Stimulated activated naive CD8-positive, alpha-beta T cell treated with anti-CD3 and anti-CD28 coated beads, Interleukin-15, Interleukin-2, amounts not matched to agents 100 U/mL and 50 U/mL, for 24 hours (primary cell): ENCODE data around the gene PTPRN2.
"Not testable (repeated sequence)": the region's sequence is repeated elsewhere in the genome, so short reads cannot be mapped to it uniquely, and the experiment has no call there.

Experiments used
- ATAC-seq: fragments of 150-1000 bp; cut with Tn5 transposase; one replicate; pipeline ENCODE4 v1.10.0; 2021
- DNase-seq: peaks from one replicate; pipeline ENCODE4 v3.0.0; 2021

Gene PTPRN2

GRCh38 chr7:158047391-158048059 lies 540.1 kb downstream of the PTPRN2 start:
- ATAC-seq (no peak), DNase-seq (no peak)

GRCh38 chr7:158046246-158046645 lies 541.4 kb downstream of the PTPRN2 start:
- ATAC-seq, DNase-seq: not testable (repeated sequence)

GRCh38 chr7:158044482-158044823 lies 543.2 kb downstream of the PTPRN2 start:
- DNase-seq (no peak), ATAC-seq (no peak)

- no peak for DNase-seq
- ATAC-seq, result no peak
These were observed 543.8 kb downstream of the PTPRN2 start for GRCh38 chr7:158043551-158044481.

- ATAC-seq (no peak), DNase-seq (no peak)
These were observed 545.3 kb downstream of the PTPRN2 start for GRCh38 chr7:158042156-158042880.

- DNase-seq, result no peak
- ATAC-seq, result no peak
These were observed 547.4 kb downstream of the PTPRN2 start for GRCh38 chr7:158040199-158040598.

- ATAC-seq (no peak), DNase-seq (no peak)
These were observed 548.4 kb downstream of the PTPRN2 start for GRCh38 chr7:158039270-158039669.

GRCh38 chr7:158037211-158037610 lies 550.4 kb downstream of the PTPRN2 start:
- no peak for ATAC-seq
- no peak for DNase-seq

GRCh38 chr7:158035343-158035742 lies 552.3 kb downstream of the PTPRN2 start:
- DNase-seq, result no peak

GRCh38 chr7:158034571-158034970 lies 553.1 kb downstream of the PTPRN2 start:
- ATAC-seq, result no peak
- DNase-seq, result no peak

More at GRCh38 chr7:158035343-158035742, 552.3 kb downstream of the PTPRN2 start:
- ATAC-seq, result no peak

GRCh38 chr7:158033925-158034324 lies 553.7 kb downstream of the PTPRN2 start:
- not testable (repeated sequence) for DNase-seq, ATAC-seq

GRCh38 chr7:158033196-158033595 lies 554.4 kb downstream of the PTPRN2 start:
- ATAC-seq (no peak), DNase-seq (no peak)

- ATAC-seq, result no peak
- no peak for DNase-seq
These were observed 555.0 kb downstream of the PTPRN2 start for GRCh38 chr7:158032561-158033115.

- no peak for ATAC-seq
- DNase-seq, result no peak
These were observed 555.7 kb downstream of the PTPRN2 start for GRCh38 chr7:158031867-158032308.

GRCh38 chr7:158030566-158030965 lies 557.1 kb downstream of the PTPRN2 start:
- ATAC-seq, result no peak
- DNase-seq, result no peak

GRCh38 chr7:158030071-158030470 lies 557.6 kb downstream of the PTPRN2 start:
- no peak for DNase-seq
- no peak for ATAC-seq

GRCh38 chr7:158029509-158029908 lies 558.1 kb downstream of the PTPRN2 start:
- ATAC-seq (no peak), DNase-seq (no peak)

GRCh38 chr7:158028971-158029370 lies 558.7 kb downstream of the PTPRN2 start:
- no peak for ATAC-seq

GRCh38 chr7:158028290-158028941 lies 559.2 kb downstream of the PTPRN2 start:
- no peak for ATAC-seq
- DNase-seq, result no peak

More at GRCh38 chr7:158028971-158029370, 558.7 kb downstream of the PTPRN2 start:
- DNase-seq, result no peak

- DNase-seq, result no peak
- ATAC-seq, result no peak
These were observed 560.0 kb downstream of the PTPRN2 start for GRCh38 chr7:158027646-158028045.

GRCh38 chr7:158026636-158027265 lies 560.9 kb downstream of the PTPRN2 start:
- ATAC-seq, result no peak
- no peak for DNase-seq
